Measurements from ENCODE around the gene AGFG2.

DNA sequence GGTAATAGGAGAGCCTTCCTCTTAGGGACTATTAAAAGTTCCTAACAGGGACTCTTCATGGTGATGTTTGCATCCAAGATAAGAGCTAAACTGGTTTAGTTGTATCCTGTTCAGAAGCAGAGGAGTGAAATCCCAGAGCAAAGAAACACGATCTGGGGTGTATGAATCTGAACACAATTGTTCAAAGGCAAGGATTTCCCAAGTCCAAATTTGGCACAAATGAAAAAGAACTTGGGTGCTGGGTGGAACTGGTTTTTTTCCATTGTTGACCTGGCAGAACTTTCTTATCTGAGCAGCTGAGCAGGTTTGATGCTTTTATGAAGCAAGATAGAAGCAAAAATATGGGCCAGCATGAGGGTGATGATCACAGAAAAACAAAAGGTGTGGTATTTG lies 6.0 kb downstream of the AGFG2 start:
- TF ChIP-seq ETV6 (CRISPR knock-in tag; conservative IDR thresholded peaks at IDR 0.05) (no peak), ZNF274 (CRISPR knock-in tag; IDR thresholded peaks at IDR 0.05) (no peak), MIXL1 (CRISPR knock-in tag; IDR thresholded peaks at IDR 0.05) (no peak), KLF6 (CRISPR knock-in tag; IDR thresholded peaks at IDR 0.05) (no peak), SIN3B (IDR thresholded peaks at IDR 0.05; ENCODE audit: low read length) (no peak), SP1 (IDR thresholded peaks at IDR 0.05) (no peak), SP1 (CRISPR knock-in tag; IDR thresholded peaks at IDR 0.05) (no peak)
- TF ChIP-seq, protein P1, sequence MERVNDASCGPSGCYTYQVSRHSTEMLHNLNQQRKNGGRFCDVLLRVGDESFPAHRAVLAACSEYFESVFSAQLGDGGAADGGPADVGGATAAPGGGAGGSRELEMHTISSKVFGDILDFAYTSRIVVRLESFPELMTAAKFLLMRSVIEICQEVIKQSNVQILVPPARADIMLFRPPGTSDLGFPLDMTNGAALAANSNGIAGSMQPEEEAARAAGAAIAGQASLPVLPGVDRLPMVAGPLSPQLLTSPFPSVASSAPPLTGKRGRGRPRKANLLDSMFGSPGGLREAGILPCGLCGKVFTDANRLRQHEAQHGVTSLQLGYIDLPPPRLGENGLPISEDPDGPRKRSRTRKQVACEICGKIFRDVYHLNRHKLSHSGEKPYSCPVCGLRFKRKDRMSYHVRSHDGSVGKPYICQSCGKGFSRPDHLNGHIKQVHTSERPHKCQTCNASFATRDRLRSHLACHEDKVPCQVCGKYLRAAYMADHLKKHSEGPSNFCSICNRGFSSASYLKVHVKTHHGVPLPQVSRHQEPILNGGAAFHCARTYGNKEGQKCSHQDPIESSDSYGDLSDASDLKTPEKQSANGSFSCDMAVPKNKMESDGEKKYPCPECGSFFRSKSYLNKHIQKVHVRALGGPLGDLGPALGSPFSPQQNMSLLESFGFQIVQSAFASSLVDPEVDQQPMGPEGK (CRISPR knock-in tag; IDR thresholded peaks at IDR 0.05), result no peak
